Subcutaneous adipose tissue (tissue), 4 donors: ENCODE results near the gene CYP4A22. TPM values are rescaled to one million over a fixed set of nuclear protein-coding genes. Genes with fewer than 3 reads are reported as not detected.

Experiments used
- total RNA-seq, 4 donors: library from RNA; depleted of rRNA; stranded (reverse); fragments of >200 nt; gene quantifications; one replicate each; pipeline ENCODE4 v1.1.0, GENCODE V29; 2016
- TF ChIP-seq, protein P1 (sequence below): fragments of 450-650 bp; IDR thresholded peaks from one replicate; pipeline ENCODE4 v1.5.1; 2016; ENCODE audit warnings: low read depth, mild to moderate bottlenecking, control low read depth, antibody characterized with exemption, moderate library complexity

The CYP4A22 gene
- total RNA-seq, 4 donors from 2014 or later = 0.82 to 1.7 (median 1.1) TPM

DNA sequence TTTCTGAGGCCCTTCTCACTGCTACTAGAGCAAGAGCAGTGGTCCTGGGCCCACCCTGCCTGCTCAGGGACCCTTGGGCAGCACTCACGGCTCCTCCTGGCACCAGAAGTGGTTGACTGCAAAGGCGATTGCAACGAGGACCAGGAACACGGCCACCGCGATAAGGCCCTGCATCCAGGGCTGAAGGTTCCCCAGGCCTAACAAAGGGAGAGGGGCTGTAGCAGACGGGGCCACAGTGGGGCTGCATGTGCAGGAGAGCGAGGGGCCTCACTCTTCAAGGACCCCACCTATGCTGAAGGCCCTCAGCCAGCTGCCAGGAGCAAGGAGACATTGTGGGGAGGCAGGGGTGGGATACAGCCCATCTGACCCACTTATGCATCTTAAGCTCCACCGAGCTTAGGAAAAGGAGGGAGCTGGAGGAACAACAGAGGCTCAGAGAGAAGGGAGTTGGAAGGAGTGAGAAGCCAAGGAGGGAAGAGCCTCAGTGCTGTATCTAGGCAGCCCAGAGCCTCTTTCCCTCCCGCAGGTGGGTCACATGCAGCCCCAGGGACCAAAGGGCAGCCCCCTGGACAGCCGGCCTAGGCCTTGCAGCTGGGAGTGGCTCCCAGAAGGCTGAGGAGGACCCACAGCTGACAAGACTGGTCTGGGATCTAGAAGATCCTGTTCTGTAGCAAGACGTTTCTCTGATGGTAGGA lies 50.1 kb downstream of the CYP4A22 start:
- TF ChIP-seq, protein P1, sequence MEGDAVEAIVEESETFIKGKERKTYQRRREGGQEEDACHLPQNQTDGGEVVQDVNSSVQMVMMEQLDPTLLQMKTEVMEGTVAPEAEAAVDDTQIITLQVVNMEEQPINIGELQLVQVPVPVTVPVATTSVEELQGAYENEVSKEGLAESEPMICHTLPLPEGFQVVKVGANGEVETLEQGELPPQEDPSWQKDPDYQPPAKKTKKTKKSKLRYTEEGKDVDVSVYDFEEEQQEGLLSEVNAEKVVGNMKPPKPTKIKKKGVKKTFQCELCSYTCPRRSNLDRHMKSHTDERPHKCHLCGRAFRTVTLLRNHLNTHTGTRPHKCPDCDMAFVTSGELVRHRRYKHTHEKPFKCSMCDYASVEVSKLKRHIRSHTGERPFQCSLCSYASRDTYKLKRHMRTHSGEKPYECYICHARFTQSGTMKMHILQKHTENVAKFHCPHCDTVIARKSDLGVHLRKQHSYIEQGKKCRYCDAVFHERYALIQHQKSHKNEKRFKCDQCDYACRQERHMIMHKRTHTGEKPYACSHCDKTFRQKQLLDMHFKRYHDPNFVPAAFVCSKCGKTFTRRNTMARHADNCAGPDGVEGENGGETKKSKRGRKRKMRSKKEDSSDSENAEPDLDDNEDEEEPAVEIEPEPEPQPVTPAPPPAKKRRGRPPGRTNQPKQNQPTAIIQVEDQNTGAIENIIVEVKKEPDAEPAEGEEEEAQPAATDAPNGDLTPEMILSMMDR = no peak

DNA sequence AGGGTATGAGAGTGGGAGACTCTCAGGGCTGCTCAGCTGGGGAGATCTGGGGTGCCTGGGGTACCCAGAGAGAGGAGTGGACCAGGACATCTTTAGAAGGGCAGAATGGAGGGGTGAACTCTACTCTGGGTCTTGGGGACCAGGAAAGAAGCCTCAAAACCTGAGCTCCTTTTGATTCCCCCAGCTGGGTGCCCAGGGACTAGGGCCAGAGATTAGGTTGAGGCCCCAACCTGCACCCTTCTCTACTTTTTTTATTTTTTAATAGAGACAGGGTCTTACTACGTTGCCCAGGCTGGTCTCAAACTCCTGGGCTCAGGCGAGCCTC lies 50.6 kb downstream of the CYP4A22 start:
- TF ChIP-seq, protein P1 = no peak

DNA sequence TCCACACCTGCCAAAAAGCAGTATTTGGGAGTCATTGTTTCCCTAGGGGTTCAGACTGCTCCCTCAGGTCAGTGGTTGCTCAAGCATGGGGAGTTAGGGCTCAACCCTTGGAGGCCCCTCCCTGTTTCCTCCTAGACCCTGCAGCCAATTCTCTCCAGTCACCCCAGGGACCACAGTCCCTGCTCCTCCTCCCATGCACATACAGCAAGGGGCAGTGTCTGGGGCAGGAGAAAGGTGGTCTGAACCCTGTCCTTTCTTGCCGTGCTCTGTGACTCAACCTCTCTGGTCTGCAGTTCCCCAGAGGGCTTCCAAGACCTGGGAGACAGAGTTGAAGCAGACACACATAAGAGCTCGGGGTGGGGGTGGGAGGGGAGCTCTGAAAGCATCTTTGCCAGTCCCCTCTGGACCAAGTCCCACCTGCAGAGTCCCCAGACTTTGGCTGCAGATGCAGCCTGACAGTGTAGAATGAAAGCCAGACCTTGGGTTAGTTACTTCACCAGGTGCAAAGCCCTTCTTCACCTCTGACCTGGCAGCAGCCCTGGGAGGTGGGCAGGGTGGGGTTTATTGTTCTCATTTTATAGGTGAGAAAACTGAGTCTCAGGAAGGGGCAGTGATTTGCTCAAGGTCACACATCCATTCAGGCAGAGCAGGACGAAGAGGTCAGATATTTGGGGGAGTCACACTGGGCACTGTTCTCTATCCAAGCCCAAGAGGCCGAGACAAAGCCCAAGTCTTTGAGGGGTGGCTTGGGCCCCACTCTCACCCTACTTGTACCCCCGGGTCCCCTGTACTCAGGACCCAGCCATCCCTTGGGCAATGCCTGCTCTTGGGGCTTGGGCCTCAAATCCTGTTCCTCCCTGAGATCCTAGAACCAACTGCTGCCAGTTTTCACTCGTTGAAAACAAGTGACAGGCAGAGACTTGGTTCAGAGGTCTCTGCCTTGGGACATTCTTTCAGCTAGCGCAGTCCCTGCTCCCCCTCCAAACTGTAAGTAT lies 51.8 kb downstream of the CYP4A22 start:
- TF ChIP-seq, protein P1 = no peak

DNA sequence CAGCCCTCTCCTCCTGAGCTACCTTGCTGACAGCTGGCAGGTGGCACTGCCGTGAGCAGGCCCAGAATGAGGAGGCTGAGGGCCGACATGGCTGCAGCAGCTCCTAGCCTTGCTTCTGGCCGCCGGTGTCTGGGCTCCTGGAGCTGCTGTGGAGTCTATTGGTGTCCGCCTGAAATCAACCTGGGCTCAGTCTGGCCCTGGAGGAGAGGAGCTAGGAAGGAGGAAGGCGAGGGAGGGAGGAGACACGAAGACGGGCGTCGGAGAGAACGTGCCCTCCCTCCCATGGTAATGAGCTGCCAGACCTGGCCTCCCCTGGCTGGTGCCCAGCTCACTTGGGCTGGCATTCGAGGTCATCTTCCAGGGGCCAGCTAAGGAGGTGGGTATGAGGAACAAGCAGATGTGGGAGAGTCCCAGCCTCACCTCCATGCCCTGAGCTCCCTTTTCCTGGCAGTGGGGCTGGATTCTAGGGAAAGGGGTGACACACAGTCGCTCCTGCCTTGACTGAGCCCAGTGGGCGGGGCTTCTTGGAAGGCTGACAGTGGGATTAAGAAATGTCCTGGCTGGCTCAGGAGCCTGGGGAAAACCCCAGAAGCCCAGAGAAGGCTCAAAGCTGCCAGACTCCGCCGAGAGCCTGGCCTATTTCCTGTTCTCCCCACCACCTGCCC lies 52.7 kb downstream of the CYP4A22 start, which contains the start of gene PDZK1IP1:
PDZK1IP1 (minus strand) TSS at position 193 of the 665 bp plus-strand sequence; CDS start at position 89, 104 bp downstream.
- TF ChIP-seq, protein P1 = no peak

DNA sequence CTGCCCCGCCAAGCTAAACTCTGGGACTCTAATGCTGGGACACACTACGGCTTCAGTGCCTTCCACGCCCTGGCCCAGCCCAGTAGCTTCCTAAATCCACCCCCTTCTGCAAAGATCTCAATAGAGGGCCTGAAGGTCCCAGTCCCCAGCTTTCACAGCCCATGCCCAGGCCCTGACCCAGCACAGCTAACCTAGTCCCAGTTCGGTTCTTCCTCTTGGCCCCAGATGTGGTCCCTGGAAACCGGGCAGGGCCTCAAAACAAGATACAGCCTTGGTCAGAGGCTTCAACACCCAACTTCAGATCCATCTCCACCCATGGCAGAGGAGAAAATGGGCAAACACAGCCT lies 53.2 kb downstream of the CYP4A22 start:
- TF ChIP-seq, protein P1 = no peak

DNA sequence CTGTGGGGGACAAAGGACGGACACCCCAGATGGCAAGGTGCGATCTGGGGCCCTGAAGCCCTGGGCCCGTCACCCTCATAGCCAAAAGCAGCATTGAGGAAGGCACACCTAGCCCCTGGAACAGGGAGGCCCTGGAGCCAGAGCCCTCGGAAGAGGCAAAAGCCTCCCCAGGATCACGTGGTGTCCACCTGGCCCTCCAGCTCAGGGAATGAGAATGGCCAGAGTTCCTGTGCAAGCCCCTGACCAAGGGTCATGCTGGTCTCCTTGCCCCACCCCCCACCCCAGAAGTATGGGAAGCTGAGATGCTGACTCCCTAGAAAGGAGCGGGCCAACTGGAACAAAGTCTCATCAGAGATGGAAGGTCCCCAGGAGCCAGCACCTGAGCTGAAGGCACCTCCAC lies 53.6 kb downstream of the CYP4A22 start:
- TF ChIP-seq, protein P1 = no peak
